ENCODE data around the gene CD93.

GRCh38 chr20:23069108-23069507, 17.0 kb downstream of the CD93 start:
- TF ChIP-seq CTCF (IDR thresholded peaks at IDR 0.05) (no peak), POLR2A (IDR thresholded peaks at IDR 0.05) (no peak)
